ENCODE measurements around the gene C7orf57.

Gene C7orf57

DNA sequence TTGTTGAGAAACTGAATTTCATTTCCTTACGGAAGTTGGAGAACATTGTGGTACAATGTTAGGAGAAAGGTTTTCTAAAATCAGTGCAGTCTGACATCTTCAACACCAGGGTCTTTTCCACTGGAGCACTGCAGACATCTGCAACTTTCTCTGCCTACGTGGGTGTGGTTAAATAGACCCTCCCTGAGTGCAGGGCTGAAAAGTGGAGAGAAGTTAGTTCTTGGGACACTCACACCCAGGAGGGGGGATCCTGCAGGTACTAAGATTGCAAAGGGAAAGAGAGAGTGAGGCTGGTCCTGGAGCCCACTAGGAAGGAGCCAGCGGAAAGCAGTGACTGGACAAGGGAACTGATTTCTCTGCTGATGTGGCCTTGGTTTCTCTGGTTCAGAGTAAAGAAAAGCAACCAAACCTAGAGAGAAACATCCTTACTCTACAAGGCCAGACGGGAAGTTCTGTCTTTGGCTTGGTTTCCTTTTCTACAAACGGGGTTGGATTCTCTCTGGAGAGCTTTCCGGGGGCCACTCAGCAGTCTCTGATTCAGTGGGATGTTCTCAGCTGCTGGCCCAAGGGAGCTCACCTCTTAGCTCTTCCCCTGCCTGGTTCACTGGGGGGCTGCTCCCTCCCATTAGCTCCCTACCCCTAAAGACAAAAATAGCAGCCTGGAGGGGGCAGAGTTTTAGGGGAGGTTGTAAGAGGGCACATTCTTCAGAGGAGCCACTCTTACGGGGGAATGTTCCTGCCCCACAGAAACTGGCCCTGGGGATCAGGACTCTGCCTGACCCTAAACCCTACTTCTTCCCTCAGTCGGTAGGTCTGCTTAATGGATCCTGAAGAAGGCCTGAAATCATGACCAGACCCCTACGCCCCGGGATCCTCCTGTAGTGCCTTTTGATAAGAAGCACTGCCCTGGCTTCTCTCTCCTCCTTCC lies 56.4 kb downstream of the C7orf57 start:
- Histone ChIP-seq H3K36me3 (ENCODE audit: insufficient read depth, low read length) (no peaks in the 10 kb centered on the region), H3K9ac (ENCODE audit: insufficient read length) (no peak overlapping the region), H3K27ac (no peak overlapping the region), H3K4me3 (no peak overlapping the region), H3K9me3 (ENCODE audit: low read depth, low read length) (no peaks in the 10 kb centered on the region)
- TF ChIP-seq POLR2AphosphoS5 (IDR thresholded peaks at IDR 0.05; ENCODE audit: borderline replicate concordance, low read depth, low read length), result no peak
- TF ChIP-seq EZH2 (IDR thresholded peaks at IDR 0.05), result no peak
- no peak for TF ChIP-seq FOXP2 (optimal IDR thresholded peaks at IDR 0.05; ENCODE audit: control extremely low read depth, extremely low read length, insufficient read depth)
- no peak for DNase-seq (ENCODE audit: low read depth, low spot score)

DNA sequence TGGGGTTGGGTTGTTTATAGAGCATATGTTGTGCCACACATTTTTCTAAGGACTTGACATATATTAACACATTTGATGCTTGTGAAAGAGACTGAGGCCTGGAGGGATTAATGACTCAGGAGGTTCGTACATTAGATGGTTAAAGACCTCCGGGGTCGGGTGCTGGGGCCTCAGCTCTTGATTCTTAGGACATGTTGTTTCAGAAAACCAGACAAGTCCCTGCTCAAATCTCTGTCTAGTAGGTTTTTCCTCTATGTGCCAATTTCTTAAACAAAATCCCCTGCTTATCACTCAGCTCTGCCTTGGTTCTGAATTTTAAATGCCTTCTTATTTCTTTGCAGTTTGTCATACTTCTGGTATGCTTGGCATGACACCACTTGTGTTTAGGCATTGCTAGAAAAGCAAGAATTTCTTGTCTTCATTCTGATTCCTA lies 59.5 kb downstream of the C7orf57 start:
- no peak for DNase-seq (ENCODE audit: low read depth, low spot score)
- H3K36me3 ChIP-seq (ENCODE audit: insufficient read depth, low read length), result no peaks in the 10 kb centered on the region

DNA sequence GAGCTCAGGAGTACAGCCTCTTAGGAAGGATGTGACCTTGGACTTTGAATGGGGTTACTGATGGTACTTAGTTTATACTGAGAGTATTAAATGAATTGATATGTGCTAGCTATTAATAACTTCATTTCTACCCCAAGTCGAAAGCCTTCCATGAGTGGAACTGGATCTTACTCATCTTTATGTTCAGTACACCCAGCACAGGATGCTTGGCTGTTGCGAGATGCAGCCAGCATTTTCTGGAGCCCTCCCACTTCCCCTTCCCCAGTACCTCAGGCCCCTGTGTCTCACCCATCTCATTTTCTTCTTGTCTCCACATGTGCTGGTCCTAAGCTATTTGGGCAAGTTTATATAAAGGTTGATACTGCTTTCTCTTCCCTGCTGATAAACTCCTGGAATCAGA lies 60.9 kb downstream of the C7orf57 start:
- no peaks in the 10 kb centered on the region for H3K9me3 ChIP-seq (ENCODE audit: low read depth, low read length)
- no peak overlapping the region for H3K4me3 ChIP-seq
- no peak overlapping the region for H3K9ac ChIP-seq (ENCODE audit: insufficient read length)
- H3K36me3 ChIP-seq (ENCODE audit: insufficient read depth, low read length), result no peaks in the 10 kb centered on the region
- no peak for DNase-seq (ENCODE audit: low read depth, low spot score)
- TF ChIP-seq POLR2AphosphoS5 (IDR thresholded peaks at IDR 0.05; ENCODE audit: borderline replicate concordance, low read depth, low read length) (no peak), FOXP2 (optimal IDR thresholded peaks at IDR 0.05; ENCODE audit: control extremely low read depth, extremely low read length, insufficient read depth) (no peak), EZH2 (IDR thresholded peaks at IDR 0.05) (no peak)
- H3K27ac ChIP-seq, result no peak overlapping the region

More for the DNA sequence above, 59.5 kb downstream of the C7orf57 start:
- H3K9ac ChIP-seq (ENCODE audit: insufficient read length), result no peak overlapping the region
- H3K9me3 ChIP-seq (ENCODE audit: low read depth, low read length), result no peaks in the 10 kb centered on the region
- TF ChIP-seq POLR2AphosphoS5 (IDR thresholded peaks at IDR 0.05; ENCODE audit: borderline replicate concordance, low read depth, low read length) (no peak), EZH2 (IDR thresholded peaks at IDR 0.05) (no peak), FOXP2 (optimal IDR thresholded peaks at IDR 0.05; ENCODE audit: control extremely low read depth, extremely low read length, insufficient read depth) (no peak)
- no peak overlapping the region for H3K27ac ChIP-seq
- H3K4me3 ChIP-seq, result no peak overlapping the region

DNA sequence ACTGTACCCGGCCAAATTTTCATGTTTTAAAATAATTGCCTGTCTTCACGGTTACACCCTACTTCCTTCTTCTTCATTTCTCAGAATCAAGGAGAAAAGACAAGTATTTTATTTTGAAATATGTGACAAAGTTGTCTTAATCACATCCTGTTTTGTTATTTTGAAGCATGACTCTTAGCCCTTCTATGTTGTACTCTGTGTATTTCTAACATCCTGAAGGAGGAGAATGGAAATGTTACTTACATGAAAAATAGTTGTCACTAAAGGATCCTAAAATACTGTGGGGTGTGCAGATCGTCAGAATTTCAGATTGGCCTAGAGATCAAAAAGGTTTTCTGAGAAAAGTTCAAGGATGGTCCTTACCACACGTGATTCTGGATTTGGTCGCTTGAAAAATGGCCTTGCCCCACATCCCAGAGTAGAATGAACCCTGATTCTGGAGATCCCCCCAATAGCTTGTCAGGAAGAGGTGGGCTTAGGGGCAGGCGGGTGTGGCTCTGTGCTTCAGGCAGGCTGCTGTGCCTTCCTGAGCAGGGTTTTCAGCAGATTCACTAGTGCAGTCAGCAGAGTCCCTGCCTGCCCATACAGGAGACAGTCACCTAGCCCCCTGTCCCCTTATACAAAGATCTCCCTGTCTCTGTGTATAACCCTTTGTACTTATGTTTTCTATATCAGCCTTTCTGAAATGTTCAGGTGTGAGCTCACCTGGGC lies 62.3 kb downstream of the C7orf57 start:
- Histone ChIP-seq H3K4me3 (no peak overlapping the region), H3K36me3 (ENCODE audit: insufficient read depth, low read length) (no peaks in the 10 kb centered on the region), H3K9ac (ENCODE audit: insufficient read length) (no peak overlapping the region), H3K9me3 (ENCODE audit: low read depth, low read length) (no peaks in the 10 kb centered on the region), H3K27ac (no peak overlapping the region)
- TF ChIP-seq FOXP2 (optimal IDR thresholded peaks at IDR 0.05; ENCODE audit: control extremely low read depth, extremely low read length, insufficient read depth) (no peak), POLR2AphosphoS5 (IDR thresholded peaks at IDR 0.05; ENCODE audit: borderline replicate concordance, low read depth, low read length) (no peak), EZH2 (IDR thresholded peaks at IDR 0.05) (no peak)
- no peak for DNase-seq (ENCODE audit: low read depth, low spot score)

DNA sequence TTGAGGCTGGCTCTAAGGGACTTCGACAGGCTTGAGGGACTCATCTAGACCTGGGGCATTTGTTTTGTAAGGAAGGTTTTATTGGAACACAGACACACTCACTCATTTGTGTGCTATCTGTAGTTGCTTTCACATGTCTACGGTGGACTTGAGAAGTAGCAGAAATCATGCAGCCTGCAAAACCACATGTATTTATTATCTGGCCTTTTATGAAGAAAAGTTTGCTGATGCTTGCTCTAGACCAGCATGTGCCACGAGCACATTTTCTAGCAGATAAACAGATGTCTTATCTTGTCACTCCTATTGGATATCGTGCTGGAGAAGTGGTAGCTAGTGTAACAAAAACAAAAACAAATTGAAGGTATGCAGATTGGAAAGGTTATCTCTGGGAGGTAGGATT lies 63.5 kb downstream of the C7orf57 start:
- DNase-seq (ENCODE audit: low read depth, low spot score), result no peak
- Histone ChIP-seq H3K4me3 (no peak overlapping the region), H3K9ac (ENCODE audit: insufficient read length) (no peak overlapping the region), H3K36me3 (ENCODE audit: insufficient read depth, low read length) (no peaks in the 10 kb centered on the region), H3K27ac (no peak overlapping the region), H3K9me3 (ENCODE audit: low read depth, low read length) (no peaks in the 10 kb centered on the region)
- no peak for TF ChIP-seq EZH2 (IDR thresholded peaks at IDR 0.05)
- TF ChIP-seq POLR2AphosphoS5 (IDR thresholded peaks at IDR 0.05; ENCODE audit: borderline replicate concordance, low read depth, low read length), result no peak
- no peak for TF ChIP-seq FOXP2 (optimal IDR thresholded peaks at IDR 0.05; ENCODE audit: control extremely low read depth, extremely low read length, insufficient read depth)

DNA sequence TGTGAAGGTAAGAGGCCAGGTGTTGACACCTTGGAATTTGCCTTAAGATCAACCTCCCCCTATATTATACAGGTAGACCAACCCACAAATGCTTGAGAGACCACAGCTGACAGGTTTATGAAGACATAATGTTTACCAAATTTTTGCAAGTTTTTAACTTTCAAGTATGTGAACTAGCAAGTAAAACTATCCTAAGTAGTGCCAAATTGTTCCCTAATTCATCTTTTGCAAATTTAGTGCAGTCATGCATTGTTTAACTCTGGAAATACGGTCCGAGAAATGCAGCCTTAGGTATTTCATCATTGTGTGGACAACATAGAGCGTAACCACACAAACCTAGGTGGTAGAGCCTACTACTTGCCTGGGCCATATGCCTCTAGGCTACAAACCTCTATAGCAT lies 64.4 kb downstream of the C7orf57 start:
- H3K36me3 ChIP-seq (ENCODE audit: insufficient read depth, low read length), result no peaks in the 10 kb centered on the region
- no peak overlapping the region for H3K4me3 ChIP-seq
- DNase-seq (ENCODE audit: low read depth, low spot score), result no peak
- no peak for TF ChIP-seq FOXP2 (optimal IDR thresholded peaks at IDR 0.05; ENCODE audit: control extremely low read depth, extremely low read length, insufficient read depth)
- TF ChIP-seq POLR2AphosphoS5 (IDR thresholded peaks at IDR 0.05; ENCODE audit: borderline replicate concordance, low read depth, low read length), result no peak
- TF ChIP-seq EZH2 (IDR thresholded peaks at IDR 0.05), result no peak
- H3K27ac ChIP-seq, result no peak overlapping the region
- H3K9me3 ChIP-seq (ENCODE audit: low read depth, low read length), result no peaks in the 10 kb centered on the region
- H3K9ac ChIP-seq (ENCODE audit: insufficient read length), result no peak overlapping the region

DNA sequence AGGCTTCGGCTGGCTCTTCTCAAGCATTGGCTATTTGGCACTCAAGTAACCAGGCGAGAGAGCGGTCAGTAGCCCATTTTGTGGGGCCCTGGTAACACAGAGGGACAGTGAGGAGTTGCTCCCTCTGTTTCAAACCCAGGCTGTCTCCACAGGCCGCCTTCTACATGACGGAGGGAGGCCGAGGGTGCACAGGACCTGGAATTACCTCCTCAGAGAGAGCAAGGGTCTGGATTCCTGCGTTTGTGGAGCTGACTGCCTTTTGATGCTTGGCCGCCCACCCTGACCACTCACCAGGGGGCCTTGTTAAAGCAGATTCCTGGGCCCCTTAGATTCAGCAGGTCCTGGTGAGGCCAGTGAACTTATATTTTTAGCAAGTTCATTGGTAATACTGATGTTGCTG lies 66.0 kb downstream of the C7orf57 start:
- Histone ChIP-seq H3K4me3 (no peak overlapping the region), H3K9me3 (ENCODE audit: low read depth, low read length) (no peaks in the 10 kb centered on the region), H3K27ac (no peak overlapping the region), H3K36me3 (ENCODE audit: insufficient read depth, low read length) (no peaks in the 10 kb centered on the region), H3K9ac (ENCODE audit: insufficient read length) (no peak overlapping the region)
- TF ChIP-seq POLR2AphosphoS5 (IDR thresholded peaks at IDR 0.05; ENCODE audit: borderline replicate concordance, low read depth, low read length), result no peak
- TF ChIP-seq FOXP2 (optimal IDR thresholded peaks at IDR 0.05; ENCODE audit: control extremely low read depth, extremely low read length, insufficient read depth), result no peak
- no peak for TF ChIP-seq EZH2 (IDR thresholded peaks at IDR 0.05)
- no peak for DNase-seq (ENCODE audit: low read depth, low spot score)

DNA sequence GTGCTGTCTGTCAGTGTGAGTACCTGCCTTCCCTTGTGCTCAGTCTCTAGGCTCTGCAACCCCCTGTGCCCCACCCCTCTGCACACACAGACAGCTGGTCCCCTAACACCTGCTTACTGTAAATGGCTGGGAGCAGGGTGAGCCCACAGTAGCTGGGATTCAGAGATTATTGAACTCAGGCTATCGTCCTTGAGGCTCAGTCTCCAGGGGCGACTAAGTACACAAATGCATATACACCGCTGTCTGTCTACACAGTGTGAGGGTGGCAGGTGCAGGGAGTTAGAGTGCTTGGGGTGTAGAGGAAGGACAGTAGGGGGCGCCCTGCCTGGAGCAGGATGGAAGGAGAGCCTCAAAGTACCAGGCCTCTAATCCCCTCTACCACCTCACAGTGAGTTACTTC lies 66.6 kb downstream of the C7orf57 start:
- Histone ChIP-seq H3K9me3 (ENCODE audit: low read depth, low read length) (no peaks in the 10 kb centered on the region), H3K36me3 (ENCODE audit: insufficient read depth, low read length) (no peaks in the 10 kb centered on the region), H3K27ac (no peak overlapping the region), H3K4me3 (no peak overlapping the region), H3K9ac (ENCODE audit: insufficient read length) (no peak overlapping the region)
- DNase-seq (ENCODE audit: low read depth, low spot score), result no peak
- TF ChIP-seq EZH2 (IDR thresholded peaks at IDR 0.05) (no peak), POLR2AphosphoS5 (IDR thresholded peaks at IDR 0.05; ENCODE audit: borderline replicate concordance, low read depth, low read length) (no peak), FOXP2 (optimal IDR thresholded peaks at IDR 0.05; ENCODE audit: control extremely low read depth, extremely low read length, insufficient read depth) (no peak)
